ENCODE measurements around the gene AEBP2.

DNA sequence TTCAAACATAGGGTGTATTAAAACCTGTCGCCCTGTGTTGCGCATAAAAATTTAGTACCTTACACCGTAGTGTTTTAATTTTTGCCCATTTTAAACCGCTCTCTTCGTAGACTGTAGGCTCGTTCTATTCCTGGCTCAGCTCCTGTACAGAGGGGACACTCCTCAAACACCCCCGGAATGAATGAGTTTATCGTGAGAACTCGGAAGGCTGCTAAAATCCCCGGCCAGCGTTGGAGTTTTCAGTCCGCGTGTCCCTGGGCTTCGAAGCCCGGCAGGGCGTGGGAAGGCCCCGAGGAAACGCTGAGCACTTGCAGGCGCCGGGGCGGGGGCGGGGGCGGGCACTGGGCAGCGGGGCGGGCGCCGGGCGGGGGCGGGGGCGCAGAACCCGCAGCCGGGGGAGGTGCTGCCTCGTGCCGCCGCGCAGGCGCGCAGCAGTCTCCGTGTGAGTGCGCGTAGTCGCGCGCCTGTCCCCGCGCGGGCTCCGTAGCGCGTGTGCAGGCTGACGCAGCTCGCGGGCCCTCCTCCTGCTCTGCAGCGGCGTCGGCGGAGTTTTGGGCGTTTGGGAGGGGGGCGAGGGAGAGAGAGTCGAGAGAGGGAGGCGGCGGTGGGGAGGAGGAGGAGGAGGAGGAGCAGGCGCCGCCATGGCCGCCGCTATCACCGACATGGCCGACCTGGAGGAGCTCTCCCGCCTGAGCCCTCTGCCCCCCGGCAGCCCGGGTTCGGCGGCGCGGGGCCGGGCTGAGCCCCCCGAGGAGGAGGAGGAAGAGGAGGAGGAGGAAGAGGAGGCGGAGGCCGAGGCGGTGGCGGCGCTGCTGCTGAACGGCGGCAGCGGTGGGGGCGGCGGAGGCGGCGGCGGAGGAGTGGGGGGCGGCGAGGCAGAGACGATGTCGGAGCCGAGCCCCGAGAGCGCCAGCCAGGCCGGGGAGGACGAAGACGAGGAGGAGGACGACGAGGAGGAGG lies at the start of gene AEBP2:
- TF ChIP-seq SIN3A (IDR thresholded peaks at IDR 0.05; ENCODE audit: borderline replicate concordance, insufficient read depth, low read length) (no peak), FOXP2 (optimal IDR thresholded peaks at IDR 0.05; ENCODE audit: borderline replicate concordance, extremely low read depth, extremely low read length, insufficient read depth) (peak; percentile 96), TAF1 (IDR thresholded peaks at IDR 0.05; ENCODE audit: borderline replicate concordance, insufficient read depth, low read length) (peak; percentile 73; the same call in 1 of the 2 replicates), REST (IDR thresholded peaks at IDR 0.05; ENCODE audit: insufficient read depth in 1 of 2, low read depth in 2 of 2, low read length in 2 of 2) (peak in 1 of 2 experiments; percentile 41; a peak in 1 of 4 replicates)
